PC-3 (cell line): Measurements from ENCODE around the gene PARP15. TPM values are rescaled to one million over a fixed set of nuclear protein-coding genes. Genes with fewer than 3 reads are reported as not detected.

Experiments
- ATAC-seq: fragments of 200-7000 bp; cut with Tn5 transposase; 2 replicates; pipeline ENCODE4 v1.9.1; 2020; ENCODE audit warnings: mild to moderate bottlenecking, moderate library complexity
- BruUV-seq: library from RNA; stranded (reverse); fragments of 400-500 nt; replicated peaks from 2 replicates; lab custom pipeline; 2021; lab: Mats Ljungman, UMichigan
- CTCF ChIA-PET: fragments of 300-600 bp; sonication (Branson Sonifier 250); formaldehyde crosslinking; loops from one replicate; lab custom pipeline; 2022; ENCODE audit warnings: antibody characterized with exemption; lab: Charles Lee
- POLR2A ChIA-PET: fragments of 300-600 bp; sonication (Branson Sonifier 250); formaldehyde crosslinking; loops from one replicate; lab custom pipeline; 2022; ENCODE audit warnings: antibody characterized with exemption; ENCODE audit not compliant: unreplicated experiment; lab: Charles Lee
- DNase-seq: peaks from one replicate; pipeline ENCODE4 v3.0.0-alpha.2; 2015
- H2AFZ ChIP-seq: fragments of 300-600 bp; sonication (generic); 2 replicates; pipeline ENCODE4 v1.6.0; 2016; ENCODE audit warnings: antibody characterized with exemption, low read length
- H3F3A ChIP-seq: fragments of 300-600 bp; sonication (generic); one replicate; pipeline ENCODE4 v1.6.0; 2017; ENCODE audit warnings: antibody characterized with exemption, low read length, control low read depth, mild to moderate bottlenecking; ENCODE audit not compliant: unreplicated experiment
- H3K27ac ChIP-seq: fragments of 300-600 bp; sonication (generic); 2 replicates; pipeline ENCODE4 v1.5.1; 2016; ENCODE audit warnings: mild to moderate bottlenecking, low read length
- H3K27me3 ChIP-seq: fragments of 300-600 bp; sonication (generic); 2 replicates; pipeline ENCODE4 v1.6.1; 2016; ENCODE audit warnings: low read length, mixed read lengths
- H3K36me3 ChIP-seq: fragments of 300-600 bp; sonication (generic); 2 replicates; pipeline ENCODE4 v1.6.1; 2016; ENCODE audit warnings: low read depth, mixed run types, low read length, mixed read lengths
- H3K4me1 ChIP-seq: fragments of 300-600 bp; sonication (generic); 2 replicates; pipeline ENCODE4 v1.5.1; 2016; ENCODE audit warnings: low read length; ENCODE audit not compliant: insufficient read depth
- H3K4me2 ChIP-seq: fragments of 300-600 bp; sonication (generic); 2 replicates; pipeline ENCODE4 v1.6.0; 2016; ENCODE audit warnings: low read length
- H3K4me3 ChIP-seq: fragments of 300-600 bp; sonication (generic); 2 replicates; pipeline ENCODE4 v1.5.1; 2016; ENCODE audit warnings: mild to moderate bottlenecking, low read length, mixed read lengths
- H3K79me2 ChIP-seq: fragments of 300-600 bp; sonication (generic); 2 replicates; pipeline ENCODE4 v1.6.1; 2017; ENCODE audit warnings: low read length, mixed read lengths
- H3K9ac ChIP-seq: fragments of 300-600 bp; sonication (generic); 2 replicates; pipeline ENCODE4 v1.6.0; 2016; ENCODE audit warnings: mild to moderate bottlenecking, low read length
- H3K9me2 ChIP-seq: fragments of 300-600 bp; sonication (generic); replicated peaks from 2 replicates; pipeline ENCODE4 v1.6.1; 2016; ENCODE audit warnings: mixed run types, low read length, mixed read lengths
- H3K9me3 ChIP-seq: fragments of 300-600 bp; sonication (generic); 2 replicates; pipeline ENCODE4 v1.6.1; 2016; ENCODE audit warnings: low read length, mixed read lengths
- H4K20me1 ChIP-seq: fragments of 300-600 bp; sonication (generic); 2 replicates; pipeline ENCODE4 v1.6.1; 2016; ENCODE audit warnings: low read length, mixed read lengths
- CTCF ChIP-seq: fragments of 300-600 bp; sonication (generic); conservative IDR thresholded peaks from 2 replicates; pipeline ENCODE4 v1.5.1; 2017; ENCODE audit warnings: antibody characterized with exemption, low read depth, mild to moderate bottlenecking, low read length
- EZH2 ChIP-seq: fragments of 300-600 bp; sonication (generic); IDR thresholded peaks from one replicate; pipeline ENCODE4 v1.6.1; 2017; ENCODE audit warnings: antibody characterized with exemption, mild to moderate bottlenecking, low read length; ENCODE audit not compliant: unreplicated experiment
- EZH2phosphoT487 ChIP-seq: fragments of 300-600 bp; sonication (generic); IDR thresholded peaks from 2 replicates; pipeline ENCODE4 v1.6.1; 2018; ENCODE audit warnings: mild to moderate bottlenecking, antibody characterized with exemption, low read length, borderline replicate concordance
- intact Hi-C: fragments of 100-400 bp; cut with micrococcal nuclease; formaldehyde crosslinking; loops from 2 replicates; pipeline ENCODE4 v1.9.0; 2023
- total RNA-seq: library from RNA; depleted of rRNA; stranded (reverse); fragments of >200 nt; gene quantifications from 2 replicates; pipeline ENCODE4 v1.2.3, GENCODE V29; 2014

Gene PARP15
- total RNA-seq, 1 experiment from 2014 or later = not detected

- peaks cover 14% of the 10 kb centered on the region for H3K4me1 ChIP-seq
- 0 out of 2 replicates have a peak overlapping the region, but pooled peaks have one; percentile 3 for H3K27ac ChIP-seq
- H2AFZ ChIP-seq = no peak overlapping the region
- H3K79me2 ChIP-seq = no peaks in the 10 kb centered on the region
- ChIA-PET CTCF (interaction anchor here (1.1 kb wide), 2 partner anchors 37 to 124 kb away, joined by 3 to 5 read pairs; no protein-coding TSS in a partner anchor), POLR2A (no interaction called here)
- ATAC-seq (peak; percentile 96), DNase-seq (peak; percentile 87)
- TSS peak; percentile 17 for BruUV-seq
- H3K4me2 ChIP-seq = peak overlapping the region; percentile 15
- no peaks in the 10 kb centered on the region for H3K9me2 ChIP-seq
- no peaks in the 10 kb centered on the region for H4K20me1 ChIP-seq
- TF ChIP-seq CTCF (no peak), EZH2 (no peak), EZH2phosphoT487 (no peak)
- no peak overlapping the region for H3K4me3 ChIP-seq
- no peaks in the 10 kb centered on the region for H3F3A ChIP-seq
- no peaks in the 10 kb centered on the region for H3K36me3 ChIP-seq
- H3K27me3 ChIP-seq = no peaks in the 10 kb centered on the region
- no peak overlapping the region for H3K9ac ChIP-seq
- no peaks in the 10 kb centered on the region for H3K9me3 ChIP-seq
- intact Hi-C loops = loop anchor here (2.0 kb wide), 1 partner anchor 21 kb away; no protein-coding TSS in a partner anchor
These were observed 22.0 kb upstream of the PARP15 start for GRCh38 chr3:122555275-122556071.

- H3F3A ChIP-seq = no peaks in the 10 kb centered on the region
- intact Hi-C loops = no loop called here
- ChIA-PET CTCF (no interaction called here), POLR2A (no interaction called here)
- no peak overlapping the region for H2AFZ ChIP-seq
- TF ChIP-seq CTCF (no peak), EZH2 (no peak), EZH2phosphoT487 (no peak)
- H3K27me3 ChIP-seq = no peaks in the 10 kb centered on the region
- H3K4me2 ChIP-seq = no peak overlapping the region
- peaks cover 14% of the 10 kb centered on the region for H3K4me1 ChIP-seq
- no peaks in the 10 kb centered on the region for H3K36me3 ChIP-seq
- no peak overlapping the region for H3K9ac ChIP-seq
- H3K9me3 ChIP-seq = no peaks in the 10 kb centered on the region
- H4K20me1 ChIP-seq = no peaks in the 10 kb centered on the region
- no peaks in the 10 kb centered on the region for H3K9me2 ChIP-seq
- no peak for DNase-seq
- no peak overlapping the region for H3K4me3 ChIP-seq
- ATAC-seq = no peak
- H3K79me2 ChIP-seq = no peaks in the 10 kb centered on the region
- BruUV-seq = no TSS peak
- H3K27ac ChIP-seq = no peak overlapping the region
These were observed 20.1 kb upstream of the PARP15 start for GRCh38 chr3:122557356-122557755.

- H4K20me1 ChIP-seq = no peaks in the 10 kb centered on the region
- H3K9me3 ChIP-seq = no peaks in the 10 kb centered on the region
- 0 out of 2 replicates have a peak, but pooled peaks cover 6% of the 10 kb centered on the region for H3K79me2 ChIP-seq
- H3K4me2 ChIP-seq = no peak overlapping the region
- DNase-seq (no peak), ATAC-seq (no peak)
- TF ChIP-seq EZH2 = no peak
- TF ChIP-seq EZH2phosphoT487 = no peak
- TF ChIP-seq CTCF = no peak
- H3K27me3 ChIP-seq = no peaks in the 10 kb centered on the region
- no peaks in the 10 kb centered on the region for H3K36me3 ChIP-seq
- no peak overlapping the region for H2AFZ ChIP-seq
- no peaks in the 10 kb centered on the region for H3F3A ChIP-seq
- ChIA-PET CTCF (no interaction called here), POLR2A (no interaction called here)
- BruUV-seq = no TSS peak
- no peak overlapping the region for H3K27ac ChIP-seq
- no peaks in the 10 kb centered on the region for H3K9me2 ChIP-seq
- peaks cover 21% of the 10 kb centered on the region for H3K4me1 ChIP-seq
- H3K4me3 ChIP-seq = no peak overlapping the region
- intact Hi-C loops = no loop called here
- H3K9ac ChIP-seq = no peak overlapping the region
These were observed 18.8 kb upstream of the PARP15 start for GRCh38 chr3:122558605-122559004.
